T1000 (cell line): ENCODE results near the gene LENEP.

Experiments used
- DNase-seq: peaks from one replicate; lab custom pipeline; 2025; ENCODE audit warnings: mixed read lengths; lab: John Stamatoyannopoulos, UW

Gene LENEP

GRCh38 chr1:155011437-155012025 is 18.1 kb downstream of the LENEP start:
- no peak for DNase-seq

- DNase-seq: no peak
These were observed 18.7 kb downstream of the LENEP start for GRCh38 chr1:155012026-155012546.

- no peak for DNase-seq
These were observed 19.6 kb downstream of the LENEP start for GRCh38 chr1:155012776-155013602.

GRCh38 chr1:155013632-155014031 is 20.2 kb downstream of the LENEP start:
- DNase-seq: no peak

- no peak for DNase-seq
These were observed 21.5 kb downstream of the LENEP start for GRCh38 chr1:155014709-155015508.

GRCh38 chr1:155015527-155016230 is 22.3 kb downstream of the LENEP start:
- no peak for DNase-seq

GRCh38 chr1:155016231-155016831 is 22.9 kb downstream of the LENEP start:
- no peak for DNase-seq

- peak; percentile 95 for DNase-seq
These were observed 23.9 kb downstream of the LENEP start for GRCh38 chr1:155017041-155017945.

GRCh38 chr1:155017946-155018316 is 24.5 kb downstream of the LENEP start:
- DNase-seq: peak; percentile 41

- no peak for DNase-seq
These were observed 25.4 kb downstream of the LENEP start for GRCh38 chr1:155018617-155019348.

GRCh38 chr1:155019377-155020245 is 26.2 kb downstream of the LENEP start:
- DNase-seq: no peak

- no peak for DNase-seq
These were observed 28.9 kb downstream of the LENEP start for GRCh38 chr1:155022136-155022926.

- DNase-seq: no peak
These were observed 29.5 kb downstream of the LENEP start for GRCh38 chr1:155022927-155023236.

- DNase-seq: no peak
These were observed 30.2 kb downstream of the LENEP start for GRCh38 chr1:155023627-155024026.

- DNase-seq: no peak
These were observed 30.9 kb downstream of the LENEP start for GRCh38 chr1:155024315-155024714.

- DNase-seq: no peak
These were observed 32.8 kb downstream of the LENEP start for GRCh38 chr1:155026154-155026553.

GRCh38 chr1:155026588-155026987 is 33.2 kb downstream of the LENEP start:
- DNase-seq: peak; percentile 32
